Endothelial cell of umbilical vein (primary cell): ENCODE results near the gene LRTM2. TPM values are rescaled to one million over a fixed set of nuclear protein-coding genes. Genes with fewer than 3 reads are reported as not detected.

Experiments used
- BruUV-seq: library from RNA; stranded (reverse); fragments of 400-500 nt; replicated peaks from 2 replicates; lab custom pipeline; 2021; lab: Mats Ljungman, UMichigan
- CTCF ChIA-PET: fragments of 300-600, 350-600 bp; sonication (Branson Sonifier 250); formaldehyde crosslinking; loops from one replicate; lab custom pipeline; 2021; ENCODE audit warnings: antibody characterized with exemption, inconsistent platforms; lab: Charles Lee
- POLR2A ChIA-PET: fragments of 300-600, 350-600 bp; sonication (Branson Sonifier 250); formaldehyde crosslinking; loops from one replicate; lab custom pipeline; 2021; ENCODE audit warnings: antibody characterized with exemption, inconsistent platforms; lab: Charles Lee
- DNase-seq: peaks from one replicate; pipeline ENCODE4 v3.0.0-alpha.2; 2011; ENCODE audit warnings: low read depth, low spot score
- FAIRE-seq: peaks from 2 replicates; lab custom pipeline; 2011; peaks lifted over from hg19 to GRCh38; lab: Jason Lieb, UNC
- H2AFZ ChIP-seq: 2 replicates; pipeline ENCODE4 v1.6.0; 2012; ENCODE audit warnings: low read depth, low read length, control low read depth, inconsistent platforms
- H3K27ac ChIP-seq: 2 replicates; pipeline ENCODE4 v1.5.1; 2011; ENCODE audit warnings: low read depth, mild to moderate bottlenecking, control low read depth, low read length, moderate library complexity; ENCODE audit not compliant: insufficient read depth
- H3K27me3 ChIP-seq, 2 experiments: 2 replicates each; pipeline versions ENCODE4 v1.6.0 to v1.6.1; 2011; ENCODE audit warnings: low read length in 2 of 2, mixed read lengths in 1 of 2; ENCODE audit not compliant: control insufficient read depth in 2 of 2, insufficient read depth in 2 of 2
- H3K36me3 ChIP-seq, 2 experiments: 2 replicates in 1 of 2; 3 replicates in 1 of 2; pipeline ENCODE4 v1.5.1; 2011; ENCODE audit warnings: low read length in 2 of 2, mild to moderate bottlenecking in 1 of 2, moderate library complexity in 1 of 2; ENCODE audit not compliant: control insufficient read depth in 2 of 2, insufficient read depth in 2 of 2; ENCODE audit errors: extremely low read depth in 1 of 2
- H3K4me1 ChIP-seq: 3 replicates; pipeline ENCODE4 v1.5.1; 2011; ENCODE audit warnings: mild to moderate bottlenecking, low read length; ENCODE audit not compliant: control insufficient read depth, insufficient read depth; ENCODE audit errors: extremely low read depth
- H3K4me2 ChIP-seq: 2 replicates; pipeline ENCODE4 v1.6.1; 2011; ENCODE audit warnings: low read length, control low read depth, mixed read lengths; ENCODE audit not compliant: insufficient read depth
- H3K4me3 ChIP-seq, 3 experiments: fragments of 200-600 bp in 1 of 3; sonication (generic), shearing (Covaris generic) in 1 of 3; replicated peaks in 1 of 3; 2 replicates each; pipeline ENCODE4 v1.5.1; 2011 to 2016; ENCODE audit warnings: control low read depth in 3 of 3, low read length in 3 of 3, mild to moderate bottlenecking in 2 of 3, inconsistent platforms in 1 of 3, low read depth in 1 of 3, moderate library complexity in 1 of 3; ENCODE audit not compliant: insufficient read depth in 1 of 3
- H3K79me2 ChIP-seq: 2 replicates; pipeline ENCODE4 v1.6.0; 2012; ENCODE audit warnings: low read length, inconsistent platforms; ENCODE audit not compliant: control insufficient read depth, insufficient read depth
- H3K9ac ChIP-seq: replicated peaks from 2 replicates; pipeline ENCODE3; 2011; ENCODE audit warnings: low read length, control low read depth; ENCODE audit not compliant: insufficient read depth; ENCODE audit errors: extremely low read depth
- H3K9me1 ChIP-seq: replicated peaks from 3 replicates; pipeline ENCODE4 v1.6.0; 2011; ENCODE audit warnings: mild to moderate bottlenecking, low read length; ENCODE audit not compliant: control insufficient read depth, insufficient read depth; ENCODE audit errors: extremely low read depth
- H3K9me3 ChIP-seq: replicated peaks from 2 replicates; pipeline ENCODE4 v1.5.1; 2012; ENCODE audit warnings: low read length, inconsistent platforms; ENCODE audit not compliant: control insufficient read depth, insufficient read depth
- H4K20me1 ChIP-seq: replicated peaks from 2 replicates; pipeline ENCODE3; 2011; ENCODE audit warnings: mild to moderate bottlenecking, low read length; ENCODE audit not compliant: control insufficient read depth, insufficient read depth; ENCODE audit errors: extremely low read depth
- CTCF ChIP-seq, 2 donors: IDR thresholded peaks; 1 replicate in 1 of 2; 2 replicates in 1 of 2; pipeline ENCODE4 v1.5.1; 2011; ENCODE audit warnings: low read length in 2 of 2, mild to moderate bottlenecking in 2 of 2, moderate library complexity in 2 of 2, control low read depth in 1 of 2, inconsistent platforms in 1 of 2, low read depth in 1 of 2; ENCODE audit not compliant: insufficient read depth in 1 of 2; ENCODE audit errors: extremely low read depth in 1 of 2
- EZH2 ChIP-seq: IDR thresholded peaks from 2 replicates; pipeline ENCODE4 v1.6.1; 2012; ENCODE audit warnings: borderline replicate concordance, low read depth, mild to moderate bottlenecking, moderate library complexity, low read length, inconsistent platforms; ENCODE audit not compliant: severe bottlenecking
- FOS ChIP-seq: IDR thresholded peaks from 2 replicates; pipeline ENCODE4 v1.6.1; 2011; ENCODE audit warnings: mild to moderate bottlenecking, low read length, moderate library complexity, borderline replicate concordance; ENCODE audit not compliant: insufficient read depth
- GATA2 ChIP-seq: IDR thresholded peaks from 2 replicates; pipeline ENCODE4 v1.7.0; 2011; ENCODE audit warnings: low read depth, mild to moderate bottlenecking, moderate library complexity, mixed read lengths, low read length; ENCODE audit not compliant: insufficient read length, insufficient read depth
- JUN ChIP-seq: IDR thresholded peaks from 2 replicates; pipeline ENCODE4 v1.6.1; 2011; ENCODE audit warnings: borderline replicate concordance, low read depth; ENCODE audit not compliant: insufficient read length, insufficient read depth
- MYC ChIP-seq: IDR thresholded peaks from one replicate; pipeline ENCODE4 v1.6.1; 2011; ENCODE audit warnings: mild to moderate bottlenecking, low read depth, low read length
- POLR2A ChIP-seq: IDR thresholded peaks from 2 replicates; pipeline ENCODE4 v1.6.1; 2012; ENCODE audit warnings: low read depth, mild to moderate bottlenecking, control low read depth, low read length
- POLR2AphosphoS5 ChIP-seq: IDR thresholded peaks from 2 replicates; pipeline ENCODE4 v1.6.1; 2012; ENCODE audit warnings: low read depth, mild to moderate bottlenecking, control low read depth, low read length, moderate library complexity; ENCODE audit not compliant: insufficient read depth
- dilution Hi-C: fragments of 300-500 bp; cut with MboI; formaldehyde crosslinking; loops from one replicate; pipeline ENCODE4 v1.15.0; 2019; ENCODE audit warnings: low sequenced_read_pairs; ENCODE audit not compliant: extremely low pct_ligation_motif_present
- intact Hi-C: fragments of 100-400 bp; cut with micrococcal nuclease; formaldehyde crosslinking; loops from one replicate; pipeline ENCODE4 v1.10.0; 2022
- polyA plus RNA-seq, 4 experiments: library from polyadenylated mRNA; depleted of rRNA in 3 of 4; stranded (reverse) in 3 of 4; unstranded in 1 of 4; fragments of >200 nt; gene quantifications; 2 replicates each; pipeline versions ENCODE4 v1.2.1 to v1.2.3, GENCODE V29; 2011 to 2012; ENCODE audit warnings: missing spikeins in 1 of 4
- total RNA-seq: library from RNA; stranded (reverse); gene quantifications from 2 replicates; pipeline ENCODE4 v1.2.3, GENCODE V29; 2021
- TF ChIP-seq, protein P1 (sequence below): IDR thresholded peaks from 2 replicates; pipeline ENCODE4 v1.6.1; 2011; ENCODE audit not compliant: insufficient read depth, insufficient read length

The LRTM2 gene
- total and polyA plus RNA-seq, 2 donors (not counting 3 experiments of a cell fraction or from before 2014, with no cell fraction given) = not detected

GRCh38 chr12:1882405-1882804 is 62.0 kb downstream of the LRTM2 start:
- Histone ChIP-seq H4K20me1 (no peaks in the 10 kb centered on the region), H3K36me3 (no peaks in the 10 kb centered on the region), H3K9me1 (no peaks in the 10 kb centered on the region), H2AFZ (no peak overlapping the region), H3K9me3 (no peaks in the 10 kb centered on the region), H3K9ac (no peak overlapping the region), H3K79me2 (no peaks in the 10 kb centered on the region), H3K4me1 (no peaks in the 10 kb centered on the region), H3K27me3 (no peaks in the 10 kb centered on the region), H3K4me3 (no peak overlapping the region), H3K27ac (no peak overlapping the region), H3K4me2 (no peak overlapping the region)
- no peak for FAIRE-seq
- intact Hi-C loops (no loop called here), dilution Hi-C loops (no loop called here)
- TF ChIP-seq JUN = no peak
- no peak for TF ChIP-seq FOS
- TF ChIP-seq POLR2AphosphoS5 = no peak
- TF ChIP-seq MYC = no peak
- no peak for TF ChIP-seq POLR2A
- TF ChIP-seq, protein P1, sequence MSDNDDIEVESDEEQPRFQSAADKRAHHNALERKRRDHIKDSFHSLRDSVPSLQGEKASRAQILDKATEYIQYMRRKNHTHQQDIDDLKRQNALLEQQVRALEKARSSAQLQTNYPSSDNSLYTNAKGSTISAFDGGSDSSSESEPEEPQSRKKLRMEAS = no peak
- no peak for TF ChIP-seq EZH2
- no peak for TF ChIP-seq CTCF (IDR thresholded peaks at IDR 0.05; ENCODE audit: extremely low read depth in 1 of 2, insufficient read depth in 1 of 2, low read depth in 1 of 2, low read length in 2 of 2)
- TF ChIP-seq GATA2 = no peak
- BruUV-seq = no TSS peak
- no peak for DNase-seq
- ChIA-PET POLR2A (no interaction called here), CTCF (no interaction called here)
